ENCODE data around the gene MRAS.

- no peak for TF ChIP-seq PBX3 (IDR thresholded peaks at IDR 0.05)
- peak; percentile 35 for TF ChIP-seq CTCF (IDR thresholded peaks at IDR 0.05)
- no peak for TF ChIP-seq MXI1 (IDR thresholded peaks at IDR 0.05; ENCODE audit: low read depth, low read length)
- no peak for TF ChIP-seq POLR2AphosphoS5 (IDR thresholded peaks at IDR 0.05; ENCODE audit: low read depth, low read length)
- no peak for TF ChIP-seq RAD21 (IDR thresholded peaks at IDR 0.05; ENCODE audit: low read length)
These were observed 20.0 kb upstream of the MRAS start for GRCh38 chr3:138328341-138328740.

Data from SK-N-SH (cell line).